ENCODE results near the gene OTUB1.

OTUB1 gene

GRCh38 chr11:63999349-64000025 is 13.2 kb downstream of the OTUB1 start:
- Histone ChIP-seq H3K4me3 (ENCODE audit: insufficient read depth, low read length, poor library complexity, severe bottlenecking) (no peak overlapping the region), H3K4me2 (ENCODE audit: low read depth, low read length, poor library complexity, severe bottlenecking) (peak overlapping the region; percentile 35), H3K9me2 (replicated peaks; ENCODE audit: insufficient read depth, low read length) (no peaks in the 10 kb centered on the region), H3K27me3 (ENCODE audit: low read length) (no peaks in the 10 kb centered on the region), H3K9ac (ENCODE audit: low read length) (no peak overlapping the region), H3K9me3 (ENCODE audit: insufficient read depth, low read length) (no peaks in the 10 kb centered on the region), H3F3A (ENCODE audit: insufficient read depth) (no peaks in the 10 kb centered on the region), H4K20me1 (ENCODE audit: low read depth, low read length) (no peaks in the 10 kb centered on the region), H3K79me2 (ENCODE audit: insufficient read depth, low read length) (no peaks in the 10 kb centered on the region), H3K36me3 (ENCODE audit: low read length) (no peaks in the 10 kb centered on the region), H3K27ac (ENCODE audit: low read depth, low read length) (no peak overlapping the region), H2AFZ (ENCODE audit: low read depth, low read length, severe bottlenecking) (no peak overlapping the region)
- TF ChIP-seq CTCF (IDR thresholded peaks at IDR 0.05; ENCODE audit: insufficient read depth, low read length, poor library complexity, severe bottlenecking) (no peak), EZH2phosphoT487 (conservative IDR thresholded peaks at IDR 0.05; ENCODE audit: low read length) (no peak)

- H4K20me1 ChIP-seq (ENCODE audit: low read depth, low read length), result no peaks in the 10 kb centered on the region
- H3K36me3 ChIP-seq (ENCODE audit: low read length), result no peaks in the 10 kb centered on the region
- H3F3A ChIP-seq (ENCODE audit: insufficient read depth), result no peaks in the 10 kb centered on the region
- H3K27ac ChIP-seq (ENCODE audit: low read depth, low read length), result no peak overlapping the region
- H3K9me2 ChIP-seq (replicated peaks; ENCODE audit: insufficient read depth, low read length), result no peaks in the 10 kb centered on the region
- H2AFZ ChIP-seq (ENCODE audit: low read depth, low read length, severe bottlenecking), result no peak overlapping the region
- peak overlapping the region; percentile 35 for H3K4me2 ChIP-seq (ENCODE audit: low read depth, low read length, poor library complexity, severe bottlenecking)
- no peak overlapping the region for H3K4me3 ChIP-seq (ENCODE audit: insufficient read depth, low read length, poor library complexity, severe bottlenecking)
- no peaks in the 10 kb centered on the region for H3K9me3 ChIP-seq (ENCODE audit: insufficient read depth, low read length)
- H3K27me3 ChIP-seq (ENCODE audit: low read length), result no peaks in the 10 kb centered on the region
- no peaks in the 10 kb centered on the region for H3K79me2 ChIP-seq (ENCODE audit: insufficient read depth, low read length)
- TF ChIP-seq CTCF (IDR thresholded peaks at IDR 0.05; ENCODE audit: insufficient read depth, low read length, poor library complexity, severe bottlenecking), result peak; percentile 52
- TF ChIP-seq EZH2phosphoT487 (conservative IDR thresholded peaks at IDR 0.05; ENCODE audit: low read length), result no peak
- H3K9ac ChIP-seq (ENCODE audit: low read length), result no peak overlapping the region
These were observed 13.9 kb downstream of the OTUB1 start for GRCh38 chr11:64000026-64000739.

GRCh38 chr11:64000740-64001483 is 14.7 kb downstream of the OTUB1 start:
- no peaks in the 10 kb centered on the region for H3K36me3 ChIP-seq (ENCODE audit: low read length)
- no peak overlapping the region for H3K4me3 ChIP-seq (ENCODE audit: insufficient read depth, low read length, poor library complexity, severe bottlenecking)
- no peaks in the 10 kb centered on the region for H3K27me3 ChIP-seq (ENCODE audit: low read length)

More at GRCh38 chr11:64000740-64001483, 14.7 kb downstream of the OTUB1 start:
- H3K9me3 ChIP-seq (ENCODE audit: insufficient read depth, low read length), result no peaks in the 10 kb centered on the region
- no peaks in the 10 kb centered on the region for H3K79me2 ChIP-seq (ENCODE audit: insufficient read depth, low read length)
- no peak overlapping the region for H3K27ac ChIP-seq (ENCODE audit: low read depth, low read length)
- H2AFZ ChIP-seq (ENCODE audit: low read depth, low read length, severe bottlenecking), result no peak overlapping the region
- H3F3A ChIP-seq (ENCODE audit: insufficient read depth), result no peaks in the 10 kb centered on the region
- no peaks in the 10 kb centered on the region for H4K20me1 ChIP-seq (ENCODE audit: low read depth, low read length)
- no peaks in the 10 kb centered on the region for H3K9me2 ChIP-seq (replicated peaks; ENCODE audit: insufficient read depth, low read length)
- H3K9ac ChIP-seq (ENCODE audit: low read length), result no peak overlapping the region
- peak overlapping the region; percentile 35 for H3K4me2 ChIP-seq (ENCODE audit: low read depth, low read length, poor library complexity, severe bottlenecking)
- no peak for TF ChIP-seq CTCF (IDR thresholded peaks at IDR 0.05; ENCODE audit: insufficient read depth, low read length, poor library complexity, severe bottlenecking)
- no peak for TF ChIP-seq EZH2phosphoT487 (conservative IDR thresholded peaks at IDR 0.05; ENCODE audit: low read length)

All from SU-DHL-6 (cell line).